Measurements from ENCODE around the gene USP14.

The USP14 gene

DNA sequence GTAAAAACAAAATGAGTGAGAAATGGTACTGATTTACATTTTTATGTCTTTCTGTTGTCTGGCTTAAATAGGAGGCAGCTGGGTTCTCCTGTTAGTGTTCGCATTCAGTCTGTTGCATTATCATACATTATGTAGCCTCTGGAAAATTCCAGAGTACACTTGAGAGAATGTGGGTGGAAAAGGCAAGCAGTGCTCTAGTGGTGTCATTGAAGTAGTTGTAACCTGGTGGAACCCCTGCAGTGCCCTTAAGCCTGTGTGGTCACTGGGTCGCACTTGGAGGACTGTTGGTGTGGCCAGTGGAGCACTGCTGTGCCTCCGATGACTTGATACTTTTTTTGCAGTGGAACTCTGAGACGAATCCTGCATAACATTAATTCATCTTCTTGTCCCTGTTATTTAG, 52.4 kb downstream of the USP14 start:
- Histone ChIP-seq H3K9me3 (ENCODE audit: control insufficient read depth, insufficient read depth, low read depth, low read length) (no peaks in the 10 kb centered on the region), H3K27ac (ENCODE audit: extremely low read depth, low read depth, low read length) (no peak overlapping the region), H3K36me3 (ENCODE audit: control insufficient read depth in 2 of 2, insufficient read depth in 1 of 2, low read length in 2 of 2) (peaks cover 63 to 79% of the 10 kb centered on the region in 2 experiments), H3K4me1 (ENCODE audit: control insufficient read depth, insufficient read depth, low read length) (no peaks in the 10 kb centered on the region), H3K4me3 (ENCODE audit: low read depth, low read length) (no peak overlapping the region)
- ChIA-PET POLR2A (no interaction called here), CTCF (interaction anchor here (1.0 kb wide), 1 partner anchor 52 kb away, joined by 4 read pairs; no protein-coding TSS in a partner anchor)
- TF ChIP-seq ZNF501 (tag by site-specific recombination; IDR thresholded peaks at IDR 0.05) (no peak), KLF8 (tag by site-specific recombination; IDR thresholded peaks at IDR 0.05) (no peak), ZNF391 (tag by site-specific recombination; IDR thresholded peaks at IDR 0.05; ENCODE audit: borderline replicate concordance, low read depth) (no peak), SETDB1 (IDR thresholded peaks at IDR 0.05; ENCODE audit: insufficient read length, low read length) (no peak), WT1 (tag by site-specific recombination; IDR thresholded peaks at IDR 0.05) (no peak), FEZF1 (tag by site-specific recombination; IDR thresholded peaks at IDR 0.05) (no peak)
- TF ChIP-seq, protein P1, sequence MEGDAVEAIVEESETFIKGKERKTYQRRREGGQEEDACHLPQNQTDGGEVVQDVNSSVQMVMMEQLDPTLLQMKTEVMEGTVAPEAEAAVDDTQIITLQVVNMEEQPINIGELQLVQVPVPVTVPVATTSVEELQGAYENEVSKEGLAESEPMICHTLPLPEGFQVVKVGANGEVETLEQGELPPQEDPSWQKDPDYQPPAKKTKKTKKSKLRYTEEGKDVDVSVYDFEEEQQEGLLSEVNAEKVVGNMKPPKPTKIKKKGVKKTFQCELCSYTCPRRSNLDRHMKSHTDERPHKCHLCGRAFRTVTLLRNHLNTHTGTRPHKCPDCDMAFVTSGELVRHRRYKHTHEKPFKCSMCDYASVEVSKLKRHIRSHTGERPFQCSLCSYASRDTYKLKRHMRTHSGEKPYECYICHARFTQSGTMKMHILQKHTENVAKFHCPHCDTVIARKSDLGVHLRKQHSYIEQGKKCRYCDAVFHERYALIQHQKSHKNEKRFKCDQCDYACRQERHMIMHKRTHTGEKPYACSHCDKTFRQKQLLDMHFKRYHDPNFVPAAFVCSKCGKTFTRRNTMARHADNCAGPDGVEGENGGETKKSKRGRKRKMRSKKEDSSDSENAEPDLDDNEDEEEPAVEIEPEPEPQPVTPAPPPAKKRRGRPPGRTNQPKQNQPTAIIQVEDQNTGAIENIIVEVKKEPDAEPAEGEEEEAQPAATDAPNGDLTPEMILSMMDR (tag by site-specific recombination; IDR thresholded peaks at IDR 0.05) = no peak
- TF ChIP-seq, protein P2, sequence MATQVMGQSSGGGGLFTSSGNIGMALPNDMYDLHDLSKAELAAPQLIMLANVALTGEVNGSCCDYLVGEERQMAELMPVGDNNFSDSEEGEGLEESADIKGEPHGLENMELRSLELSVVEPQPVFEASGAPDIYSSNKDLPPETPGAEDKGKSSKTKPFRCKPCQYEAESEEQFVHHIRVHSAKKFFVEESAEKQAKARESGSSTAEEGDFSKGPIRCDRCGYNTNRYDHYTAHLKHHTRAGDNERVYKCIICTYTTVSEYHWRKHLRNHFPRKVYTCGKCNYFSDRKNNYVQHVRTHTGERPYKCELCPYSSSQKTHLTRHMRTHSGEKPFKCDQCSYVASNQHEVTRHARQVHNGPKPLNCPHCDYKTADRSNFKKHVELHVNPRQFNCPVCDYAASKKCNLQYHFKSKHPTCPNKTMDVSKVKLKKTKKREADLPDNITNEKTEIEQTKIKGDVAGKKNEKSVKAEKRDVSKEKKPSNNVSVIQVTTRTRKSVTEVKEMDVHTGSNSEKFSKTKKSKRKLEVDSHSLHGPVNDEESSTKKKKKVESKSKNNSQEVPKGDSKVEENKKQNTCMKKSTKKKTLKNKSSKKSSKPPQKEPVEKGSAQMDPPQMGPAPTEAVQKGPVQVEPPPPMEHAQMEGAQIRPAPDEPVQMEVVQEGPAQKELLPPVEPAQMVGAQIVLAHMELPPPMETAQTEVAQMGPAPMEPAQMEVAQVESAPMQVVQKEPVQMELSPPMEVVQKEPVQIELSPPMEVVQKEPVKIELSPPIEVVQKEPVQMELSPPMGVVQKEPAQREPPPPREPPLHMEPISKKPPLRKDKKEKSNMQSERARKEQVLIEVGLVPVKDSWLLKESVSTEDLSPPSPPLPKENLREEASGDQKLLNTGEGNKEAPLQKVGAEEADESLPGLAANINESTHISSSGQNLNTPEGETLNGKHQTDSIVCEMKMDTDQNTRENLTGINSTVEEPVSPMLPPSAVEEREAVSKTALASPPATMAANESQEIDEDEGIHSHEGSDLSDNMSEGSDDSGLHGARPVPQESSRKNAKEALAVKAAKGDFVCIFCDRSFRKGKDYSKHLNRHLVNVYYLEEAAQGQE (tag by site-specific recombination; IDR thresholded peaks at IDR 0.05) = no peak

DNA sequence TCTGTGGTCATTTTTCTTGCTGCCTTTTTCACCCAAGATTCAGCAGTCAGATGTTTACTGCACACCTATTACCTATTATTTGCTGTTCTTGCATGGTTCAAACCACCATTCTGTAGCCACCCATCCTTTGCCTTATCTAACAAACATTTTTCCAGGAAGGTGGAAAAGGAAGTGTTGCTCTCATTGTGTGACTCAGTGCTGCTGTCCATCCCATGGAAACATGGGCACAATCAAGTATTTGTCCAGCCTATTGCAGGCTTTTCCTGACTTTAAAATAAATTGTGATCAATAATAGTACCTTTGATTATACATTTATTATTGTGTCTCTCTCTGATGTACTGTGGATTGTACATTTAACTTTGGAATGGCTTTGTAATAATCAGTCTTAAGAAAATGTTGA, 53.2 kb downstream of the USP14 start:
- Histone ChIP-seq H3K4me3 (ENCODE audit: low read depth, low read length) (no peak overlapping the region), H3K36me3 (ENCODE audit: control insufficient read depth in 2 of 2, insufficient read depth in 1 of 2, low read length in 2 of 2) (peaks cover 59 to 81% of the 10 kb centered on the region in 2 experiments), H3K4me1 (ENCODE audit: control insufficient read depth, insufficient read depth, low read length) (no peaks in the 10 kb centered on the region), H3K27ac (ENCODE audit: extremely low read depth, low read depth, low read length) (no peak overlapping the region), H3K9me3 (ENCODE audit: control insufficient read depth, insufficient read depth, low read depth, low read length) (no peaks in the 10 kb centered on the region)
- ChIA-PET POLR2A (interaction anchor here (0.6 kb wide), 1 partner anchor 507 kb away, joined by 4 read pairs; no protein-coding TSS in a partner anchor), CTCF (interaction anchor here (1.8 kb wide), 1 partner anchor 14 kb away, joined by 4 read pairs; no protein-coding TSS in a partner anchor)
- TF ChIP-seq, protein P3, sequence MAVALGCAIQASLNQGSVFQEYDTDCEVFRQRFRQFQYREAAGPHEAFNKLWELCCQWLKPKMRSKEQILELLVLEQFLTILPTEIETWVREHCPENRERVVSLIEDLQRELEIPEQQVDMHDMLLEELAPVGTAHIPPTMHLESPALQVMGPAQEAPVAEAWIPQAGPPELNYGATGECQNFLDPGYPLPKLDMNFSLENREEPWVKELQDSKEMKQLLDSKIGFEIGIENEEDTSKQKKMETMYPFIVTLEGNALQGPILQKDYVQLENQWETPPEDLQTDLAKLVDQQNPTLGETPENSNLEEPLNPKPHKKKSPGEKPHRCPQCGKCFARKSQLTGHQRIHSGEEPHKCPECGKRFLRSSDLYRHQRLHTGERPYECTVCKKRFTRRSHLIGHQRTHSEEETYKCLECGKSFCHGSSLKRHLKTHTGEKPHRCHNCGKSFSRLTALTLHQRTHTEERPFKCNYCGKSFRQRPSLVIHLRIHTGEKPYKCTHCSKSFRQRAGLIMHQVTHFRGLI (tag by site-specific recombination; IDR thresholded peaks at IDR 0.05) = no peak
- TF ChIP-seq, protein P4, sequence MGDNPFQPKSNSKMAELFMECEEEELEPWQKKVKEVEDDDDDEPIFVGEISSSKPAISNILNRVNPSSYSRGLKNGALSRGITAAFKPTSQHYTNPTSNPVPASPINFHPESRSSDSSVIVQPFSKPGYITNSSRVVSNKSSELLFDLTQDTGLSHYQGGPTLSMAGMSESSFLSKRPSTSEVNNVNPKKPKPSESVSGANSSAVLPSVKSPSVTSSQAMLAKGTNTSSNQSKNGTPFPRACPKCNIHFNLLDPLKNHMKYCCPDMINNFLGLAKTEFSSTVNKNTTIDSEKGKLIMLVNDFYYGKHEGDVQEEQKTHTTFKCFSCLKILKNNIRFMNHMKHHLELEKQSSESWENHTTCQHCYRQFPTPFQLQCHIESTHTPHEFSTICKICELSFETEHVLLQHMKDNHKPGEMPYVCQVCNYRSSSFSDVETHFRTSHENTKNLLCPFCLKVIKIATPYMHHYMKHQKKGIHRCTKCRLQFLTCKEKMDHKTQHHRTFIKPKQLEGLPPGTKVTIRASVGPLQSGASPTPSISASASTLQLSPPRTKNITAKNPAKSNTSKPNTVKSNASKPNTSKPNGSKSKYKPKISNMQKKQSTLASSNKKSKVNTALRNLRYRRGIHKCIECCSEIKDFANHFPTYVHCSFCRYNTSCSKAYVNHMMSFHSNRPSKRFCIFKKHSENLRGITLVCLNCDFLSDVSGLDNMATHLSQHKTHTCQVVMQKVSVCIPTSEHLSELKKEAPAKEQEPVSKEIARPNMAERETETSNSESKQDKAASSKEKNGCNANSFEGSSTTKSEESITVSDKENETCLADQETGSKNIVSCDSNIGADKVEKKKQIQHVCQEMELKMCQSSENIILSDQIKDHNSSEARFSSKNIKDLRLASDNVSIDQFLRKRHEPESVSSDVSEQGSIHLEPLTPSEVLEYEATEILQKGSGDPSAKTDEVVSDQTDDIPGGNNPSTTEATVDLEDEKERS (tag by site-specific recombination; IDR thresholded peaks at IDR 0.05) = no peak
- no peak for TF ChIP-seq ZNF394 (tag by site-specific recombination; IDR thresholded peaks at IDR 0.05; ENCODE audit: borderline replicate concordance)
- TF ChIP-seq, protein P5, sequence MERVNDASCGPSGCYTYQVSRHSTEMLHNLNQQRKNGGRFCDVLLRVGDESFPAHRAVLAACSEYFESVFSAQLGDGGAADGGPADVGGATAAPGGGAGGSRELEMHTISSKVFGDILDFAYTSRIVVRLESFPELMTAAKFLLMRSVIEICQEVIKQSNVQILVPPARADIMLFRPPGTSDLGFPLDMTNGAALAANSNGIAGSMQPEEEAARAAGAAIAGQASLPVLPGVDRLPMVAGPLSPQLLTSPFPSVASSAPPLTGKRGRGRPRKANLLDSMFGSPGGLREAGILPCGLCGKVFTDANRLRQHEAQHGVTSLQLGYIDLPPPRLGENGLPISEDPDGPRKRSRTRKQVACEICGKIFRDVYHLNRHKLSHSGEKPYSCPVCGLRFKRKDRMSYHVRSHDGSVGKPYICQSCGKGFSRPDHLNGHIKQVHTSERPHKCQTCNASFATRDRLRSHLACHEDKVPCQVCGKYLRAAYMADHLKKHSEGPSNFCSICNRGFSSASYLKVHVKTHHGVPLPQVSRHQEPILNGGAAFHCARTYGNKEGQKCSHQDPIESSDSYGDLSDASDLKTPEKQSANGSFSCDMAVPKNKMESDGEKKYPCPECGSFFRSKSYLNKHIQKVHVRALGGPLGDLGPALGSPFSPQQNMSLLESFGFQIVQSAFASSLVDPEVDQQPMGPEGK (tag by site-specific recombination; IDR thresholded peaks at IDR 0.05) = no peak
- TF ChIP-seq, protein P6, sequence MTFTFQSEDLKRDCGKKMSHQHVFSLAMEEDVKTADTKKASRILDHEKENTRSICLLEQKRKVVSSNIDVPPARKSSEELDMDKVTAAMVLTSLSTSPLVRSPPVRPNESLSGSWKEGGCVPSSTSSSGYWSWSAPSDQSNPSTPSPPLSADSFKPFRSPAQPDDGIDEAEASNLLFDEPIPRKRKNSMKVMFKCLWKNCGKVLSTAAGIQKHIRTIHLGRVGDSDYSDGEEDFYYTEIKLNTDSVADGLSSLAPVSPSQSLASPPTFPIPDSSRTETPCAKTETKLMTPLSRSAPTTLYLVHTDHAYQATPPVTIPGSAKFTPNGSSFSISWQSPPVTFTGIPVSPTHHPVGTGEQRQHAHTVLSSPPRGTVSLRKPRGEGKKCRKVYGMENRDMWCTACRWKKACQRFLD (tag by site-specific recombination; IDR thresholded peaks at IDR 0.05) = no peak
- TF ChIP-seq ZNF366 (tag by site-specific recombination; conservative IDR thresholded peaks at IDR 0.05) = no peak
- TF ChIP-seq, protein P2 (tag by site-specific recombination; IDR thresholded peaks at IDR 0.05) = no peak

All from HEK293 (cell line).